DND-41 (cell line): ENCODE data around the gene URB2.

ENCODE experiments used
- ATAC-seq: fragments of 200-7000 bp; cut with Tn5 transposase; 3 replicates; pipeline ENCODE4 v1.9.1; 2021; ENCODE audit warnings: low read depth; ENCODE audit not compliant: insufficient read depth
- DNase-seq: peaks from one replicate; pipeline ENCODE4 v3.0.0-alpha.2; 2020
- H2AFZ ChIP-seq: 2 replicates; pipeline ENCODE4 v1.6.0; 2012; ENCODE audit warnings: low read depth, low read length
- H3K27ac ChIP-seq: 2 replicates; pipeline ENCODE4 v1.5.1; 2012; ENCODE audit warnings: low read length, inconsistent platforms
- H3K27me3 ChIP-seq: fragments of 200-600 bp; sonication (generic); 2 replicates; pipeline ENCODE4 v1.6.0; 2012; ENCODE audit warnings: low read length, mild to moderate bottlenecking, inconsistent platforms; ENCODE audit not compliant: insufficient read depth, poor library complexity
- H3K36me3 ChIP-seq: 2 replicates; pipeline ENCODE4 v1.5.1; 2012; ENCODE audit warnings: low read length, inconsistent platforms; ENCODE audit not compliant: insufficient read depth
- H3K4me1 ChIP-seq: 2 replicates; pipeline ENCODE4 v1.5.1; 2012; ENCODE audit warnings: mild to moderate bottlenecking, low read length; ENCODE audit not compliant: insufficient read depth
- H3K4me2 ChIP-seq: 2 replicates; pipeline ENCODE4 v1.6.0; 2012; ENCODE audit warnings: mild to moderate bottlenecking, moderate library complexity, low read length, inconsistent platforms; ENCODE audit not compliant: insufficient read depth
- H3K4me3 ChIP-seq, 2 experiments: fragments of 200-600 bp in 1 of 2; shearing (Covaris generic) in 1 of 2; 2 replicates each; pipeline ENCODE4 v1.5.1; 2012 to 2016; ENCODE audit warnings: inconsistent platforms in 2 of 2, low read length in 2 of 2, mild to moderate bottlenecking in 2 of 2, low read depth in 1 of 2, moderate library complexity in 1 of 2
- H3K79me2 ChIP-seq: 2 replicates; pipeline ENCODE4 v1.6.0; 2012; ENCODE audit warnings: low read length, inconsistent platforms; ENCODE audit not compliant: insufficient read depth
- H3K9ac ChIP-seq: 2 replicates; pipeline ENCODE4 v1.6.0; 2012; ENCODE audit warnings: low read depth, mild to moderate bottlenecking, inconsistent platforms, low read length, moderate library complexity
- H3K9me3 ChIP-seq: 2 replicates; pipeline ENCODE4 v1.5.1; 2012; ENCODE audit warnings: low read length, moderate library complexity, mild to moderate bottlenecking, inconsistent platforms; ENCODE audit not compliant: insufficient read depth, severe bottlenecking
- H4K20me1 ChIP-seq: 2 replicates; pipeline ENCODE4 v1.6.0; 2012; ENCODE audit warnings: low read length; ENCODE audit not compliant: insufficient read depth
- CTCF ChIP-seq: IDR thresholded peaks from 2 replicates; pipeline ENCODE4 v1.5.1; 2012; ENCODE audit warnings: borderline replicate concordance, low read length, moderate library complexity, mild to moderate bottlenecking; ENCODE audit not compliant: poor library complexity, severe bottlenecking; ENCODE audit errors: extremely low read depth
- EZH2 ChIP-seq: IDR thresholded peaks from 3 replicates; pipeline ENCODE4 v1.6.1; 2012; ENCODE audit warnings: borderline replicate concordance, low read depth, mild to moderate bottlenecking, moderate library complexity, low read length, inconsistent platforms; ENCODE audit not compliant: severe bottlenecking

Gene URB2

GRCh38 chr1:229585338-229585737, 40.7 kb upstream of the URB2 start:
- ATAC-seq (no peak), DNase-seq (no peak)
- no peak overlapping the region for H2AFZ ChIP-seq
- no peaks in the 10 kb centered on the region for H3K4me1 ChIP-seq
- H3K79me2 ChIP-seq, result no peaks in the 10 kb centered on the region
- no peak for TF ChIP-seq CTCF
- no peak for TF ChIP-seq EZH2
- H3K36me3 ChIP-seq, result no peaks in the 10 kb centered on the region
- no peak overlapping the region for H3K4me2 ChIP-seq
- no peaks in the 10 kb centered on the region for H4K20me1 ChIP-seq
- no peak overlapping the region for H3K4me3 ChIP-seq
- no peaks in the 10 kb centered on the region for H3K27me3 ChIP-seq
- no peaks in the 10 kb centered on the region for H3K9me3 ChIP-seq
- no peak overlapping the region for H3K9ac ChIP-seq
- H3K27ac ChIP-seq, result no peak overlapping the region

- Histone ChIP-seq H3K4me1 (no peaks in the 10 kb centered on the region), H3K9me3 (no peaks in the 10 kb centered on the region), H3K79me2 (no peaks in the 10 kb centered on the region), H3K27ac (no peak overlapping the region), H2AFZ (no peak overlapping the region), H3K27me3 (no peaks in the 10 kb centered on the region), H3K4me2 (no peak overlapping the region), H3K9ac (no peak overlapping the region), H4K20me1 (no peaks in the 10 kb centered on the region), H3K36me3 (peaks cover 27% of the 10 kb centered on the region), H3K4me3 (no peak overlapping the region)
- TF ChIP-seq EZH2 (no peak), CTCF (no peak)
- DNase-seq (no peak), ATAC-seq (no peak)
These were observed 35.9 kb upstream of the URB2 start for GRCh38 chr1:229590119-229590518.

- H3K4me2 ChIP-seq, result no peak overlapping the region
- TF ChIP-seq CTCF, result no peak
- TF ChIP-seq EZH2, result no peak
- DNase-seq, result no peak
- H3K4me3 ChIP-seq, result no peak overlapping the region
- H3K27me3 ChIP-seq, result no peaks in the 10 kb centered on the region
- no peak overlapping the region for H2AFZ ChIP-seq
- no peak overlapping the region for H3K9ac ChIP-seq
- no peaks in the 10 kb centered on the region for H4K20me1 ChIP-seq
- H3K36me3 ChIP-seq, result peaks cover 44% of the 10 kb centered on the region
- H3K27ac ChIP-seq, result no peak overlapping the region
- H3K79me2 ChIP-seq, result peaks cover 7% of the 10 kb centered on the region; the same call in 1 of the 2 replicates
- ATAC-seq, result no peak
- no peaks in the 10 kb centered on the region for H3K9me3 ChIP-seq
- no peaks in the 10 kb centered on the region for H3K4me1 ChIP-seq
These were observed 32.2 kb upstream of the URB2 start for GRCh38 chr1:229593800-229594199.
